Measurements from ENCODE around the gene WRAP73.

The WRAP73 gene

DNA sequence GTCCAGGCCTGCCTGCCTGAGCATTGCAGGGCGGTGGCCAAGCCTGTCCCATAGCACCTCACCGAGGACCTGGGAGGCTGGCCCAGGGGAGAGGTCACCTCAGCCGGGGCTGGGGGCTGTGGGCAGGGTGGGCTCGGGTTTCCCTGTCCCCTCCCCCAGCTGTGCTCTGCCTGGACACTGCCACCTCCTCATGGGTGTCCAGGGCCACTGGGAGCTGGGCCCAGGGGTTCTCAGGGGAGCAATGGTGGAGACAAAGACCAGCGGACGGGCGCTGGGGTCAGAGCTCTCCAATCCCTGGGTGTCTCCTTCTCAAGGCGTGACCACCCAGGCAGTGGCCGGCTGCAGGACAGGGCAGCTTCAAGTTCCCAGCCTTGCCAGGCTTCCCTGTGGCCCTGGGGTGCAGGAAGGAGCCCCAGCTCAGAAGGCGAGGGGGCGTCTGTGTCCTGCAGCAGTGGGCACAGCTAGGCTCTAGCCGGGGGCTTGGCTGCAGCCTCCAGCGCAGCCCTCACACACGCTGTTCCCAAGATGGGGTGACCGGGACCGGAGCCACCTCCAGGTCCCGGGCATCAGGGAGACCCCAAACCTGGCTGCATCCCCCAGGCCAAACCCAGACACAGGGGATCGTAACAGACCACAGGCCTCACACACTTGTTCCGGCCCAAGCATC lies 31.5 kb upstream of the WRAP73 start:
- no peak for DNase-seq

DNA sequence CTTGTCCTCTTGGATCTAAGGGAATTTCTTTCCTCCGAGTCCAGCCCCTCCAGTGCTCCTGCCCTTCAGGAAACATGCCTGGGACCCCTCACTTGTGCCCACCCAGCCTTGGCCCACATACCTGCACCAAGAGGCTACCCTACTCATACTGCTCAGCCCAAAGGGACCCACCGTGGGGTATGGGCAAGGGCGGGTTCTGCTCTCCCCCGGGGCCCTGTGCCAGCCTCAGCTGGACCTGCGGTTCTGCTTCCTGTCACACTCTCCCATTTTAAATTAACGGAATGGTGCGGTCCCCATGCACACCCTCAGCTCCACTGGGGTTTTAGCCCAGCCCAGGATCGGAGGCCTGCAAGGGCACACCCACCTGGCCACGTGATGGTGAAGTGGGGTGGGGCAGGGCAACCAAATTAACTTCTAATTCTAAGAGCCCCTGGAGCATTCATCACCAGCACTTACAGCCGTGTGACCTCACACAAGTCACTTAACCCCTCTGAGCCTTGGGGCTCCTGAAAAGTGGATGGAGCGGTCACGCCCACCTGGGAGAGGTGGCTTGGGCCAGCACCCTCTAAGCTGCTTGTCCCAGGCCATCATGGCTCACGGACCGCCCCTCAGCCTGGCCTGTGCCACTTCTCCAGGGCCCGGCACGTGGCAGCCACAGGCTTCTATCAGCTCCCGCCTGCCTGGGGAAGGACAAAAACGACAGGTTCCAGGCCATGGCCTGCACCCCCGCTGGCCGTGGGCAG lies 30.8 kb upstream of the WRAP73 start:
- DNase-seq: no peak

DNA sequence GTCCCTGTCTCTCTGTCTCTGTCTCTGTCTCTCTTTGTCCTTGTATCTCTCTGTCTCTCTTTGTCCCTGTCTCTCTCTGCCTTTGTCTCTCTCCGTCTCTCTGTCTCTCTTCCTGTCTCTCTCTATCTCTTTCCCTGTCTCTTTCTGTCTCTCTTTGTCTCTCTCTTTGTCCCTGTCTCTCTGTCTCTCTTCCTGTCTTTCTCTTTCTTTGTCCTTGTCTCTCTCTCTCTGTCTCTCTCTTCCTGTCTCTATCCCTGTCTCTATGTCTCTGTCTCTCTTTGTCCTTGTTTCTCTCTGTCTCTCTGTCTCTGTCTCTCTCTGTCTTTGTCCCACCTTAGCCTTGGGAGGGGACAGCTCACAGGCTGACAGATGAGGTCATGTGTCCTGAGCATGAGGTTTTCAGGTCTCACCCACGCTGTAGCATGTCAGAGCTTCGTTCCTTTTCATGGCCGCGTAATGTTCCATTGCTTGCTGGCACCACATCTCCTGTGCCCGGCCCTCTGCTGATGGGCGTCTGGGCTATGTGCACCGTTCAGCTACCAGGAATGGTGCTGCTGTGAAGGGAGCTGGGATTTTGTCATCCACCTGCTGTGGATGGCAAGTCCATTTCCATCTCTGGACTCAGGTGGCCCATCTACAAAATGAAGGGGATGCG lies 30.0 kb upstream of the WRAP73 start:
- no peak for DNase-seq

DNA sequence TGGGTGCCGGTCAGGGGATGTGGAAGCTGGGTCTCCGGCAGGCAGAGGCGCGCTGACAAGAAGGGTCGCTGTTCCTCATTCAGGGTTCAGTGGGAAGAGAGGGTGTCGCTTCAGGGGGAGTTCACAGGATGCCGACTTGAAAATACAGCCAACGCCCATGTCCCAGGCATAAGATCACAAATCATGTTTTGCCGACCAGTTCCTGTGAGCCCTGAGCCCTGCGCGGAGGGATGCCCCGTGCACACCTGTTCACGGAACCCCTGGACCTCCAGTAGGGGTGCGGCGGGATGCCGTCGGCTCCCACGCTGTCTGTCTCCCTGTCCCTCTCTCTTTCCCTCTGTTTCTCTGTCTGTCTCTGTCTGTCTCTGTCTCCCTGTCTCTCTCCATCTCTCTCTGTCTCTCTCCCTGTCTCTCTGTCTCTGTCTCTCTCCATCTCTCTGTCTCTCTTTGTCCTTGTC lies 29.2 kb upstream of the WRAP73 start:
- DNase-seq: no peak

DNA sequence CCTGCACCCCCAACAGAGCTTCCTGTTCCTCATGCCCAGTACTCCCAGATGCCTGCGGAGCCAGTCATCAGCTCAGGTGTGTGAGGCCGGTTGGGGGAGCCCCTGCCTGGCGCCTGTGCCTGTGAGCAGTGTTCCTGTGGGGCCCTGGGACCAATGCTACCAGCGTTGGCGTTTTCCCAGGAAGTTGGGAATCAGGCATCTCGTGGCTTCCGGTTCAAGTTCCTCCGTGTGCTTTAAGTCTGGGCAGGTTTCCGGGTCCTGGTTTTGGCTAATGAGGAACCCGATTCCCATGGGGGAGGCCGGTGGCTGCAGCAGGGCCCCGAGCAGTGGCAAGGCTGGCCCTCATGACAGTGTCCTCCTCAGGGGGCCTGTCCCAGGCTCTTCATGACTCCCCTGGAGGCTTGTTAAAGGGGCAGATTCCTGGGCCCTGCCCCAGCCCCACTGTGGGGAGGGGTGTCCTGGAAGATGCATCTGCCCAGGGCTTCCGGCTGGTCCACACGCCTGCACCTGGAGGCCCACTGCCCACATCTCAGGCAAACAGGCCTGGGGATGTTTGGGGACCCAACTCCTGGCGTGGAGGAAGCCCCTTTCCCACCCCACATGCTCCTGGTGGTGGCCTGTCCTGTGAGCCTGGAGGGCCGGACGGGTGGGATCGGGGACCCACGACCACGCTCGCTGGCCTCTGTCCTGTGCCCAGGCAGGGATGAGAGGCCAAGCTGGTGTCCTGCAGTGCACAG lies 28.6 kb upstream of the WRAP73 start:
- DNase-seq: no peak

DNA sequence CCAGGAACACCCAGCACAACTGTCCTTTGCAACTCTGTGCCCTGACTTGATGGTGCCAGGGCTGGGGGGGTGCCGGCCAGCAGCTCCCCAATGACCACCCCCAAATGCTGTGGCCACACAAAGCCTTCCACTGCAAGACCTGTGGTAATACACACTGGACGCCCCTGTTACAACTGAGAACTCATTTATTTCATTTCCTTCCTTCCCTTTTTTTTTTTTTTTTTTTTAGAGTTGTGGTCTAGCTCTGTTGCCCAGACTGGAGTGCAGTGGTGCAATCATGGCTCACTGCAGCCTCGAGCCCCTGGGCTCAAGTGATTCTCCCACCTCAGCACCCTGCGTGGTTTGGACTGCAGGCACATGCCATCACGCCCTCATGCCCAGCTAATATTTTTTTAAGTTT lies 27.6 kb upstream of the WRAP73 start:
- no peak for DNase-seq

DNA sequence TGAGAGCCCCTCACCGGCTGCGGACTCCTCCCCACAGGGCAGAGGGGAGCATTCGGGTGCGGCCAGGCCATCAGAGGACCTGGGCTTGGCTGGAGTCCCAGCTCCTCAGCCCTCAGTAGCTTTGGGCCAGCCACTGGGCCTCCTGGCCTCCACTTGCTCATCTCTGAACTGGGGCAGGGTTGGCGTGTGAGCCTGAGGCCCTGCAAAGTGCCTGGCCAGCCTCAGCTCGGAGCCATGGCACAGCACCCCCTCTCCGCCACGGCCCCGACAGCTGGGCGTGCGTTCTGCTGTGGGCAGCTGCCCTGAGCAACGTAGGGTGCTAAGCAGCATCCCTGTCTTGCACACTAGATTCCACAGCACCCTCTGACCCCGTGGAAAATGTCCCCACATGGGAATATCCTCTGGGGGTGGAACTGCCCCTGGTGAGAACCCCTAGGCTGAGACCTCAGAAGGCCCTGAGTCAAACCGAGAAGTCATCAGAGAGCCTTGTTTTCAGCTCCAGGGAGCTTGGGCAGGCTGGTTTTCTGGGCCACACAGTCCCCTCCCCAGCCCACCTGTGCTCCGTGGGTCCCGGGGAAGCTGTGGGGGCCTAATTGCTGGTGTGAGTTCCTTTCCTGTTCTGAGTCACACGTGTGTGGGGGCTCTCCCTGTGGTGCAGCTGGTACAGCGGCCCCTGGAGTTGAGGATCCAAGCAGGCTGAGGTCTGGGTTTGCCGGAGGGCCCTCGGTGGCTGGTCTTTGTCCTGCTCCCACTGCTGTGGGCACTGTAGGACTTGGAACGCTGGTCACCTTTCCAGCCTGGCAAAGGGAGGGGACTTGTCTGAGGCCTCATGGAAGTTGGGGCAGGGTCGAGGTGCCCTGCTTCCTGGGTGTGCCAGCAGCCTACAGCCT lies 26.9 kb upstream of the WRAP73 start:
- no peak for DNase-seq

DNA sequence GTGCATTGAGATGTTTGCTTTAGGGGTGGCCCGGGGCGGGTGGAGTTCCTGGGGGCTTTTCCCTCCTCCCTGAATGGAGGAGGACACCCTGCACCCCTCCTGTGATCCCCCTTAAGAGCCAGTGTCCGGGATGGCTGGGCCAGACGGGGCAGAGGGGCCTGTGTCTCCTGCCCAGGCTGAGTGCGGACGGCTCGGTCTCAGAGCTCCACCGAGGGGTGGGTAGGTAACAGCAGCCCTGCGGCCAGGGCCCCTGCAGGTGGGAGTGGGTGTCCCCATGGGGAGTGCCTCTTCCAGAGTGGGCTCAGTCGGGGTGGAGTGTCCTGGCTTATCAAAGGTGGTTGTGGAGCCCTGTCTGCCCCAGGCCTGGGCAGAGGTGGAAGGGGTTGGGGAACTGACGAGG lies 25.5 kb upstream of the WRAP73 start:
- no peak for DNase-seq

DNA sequence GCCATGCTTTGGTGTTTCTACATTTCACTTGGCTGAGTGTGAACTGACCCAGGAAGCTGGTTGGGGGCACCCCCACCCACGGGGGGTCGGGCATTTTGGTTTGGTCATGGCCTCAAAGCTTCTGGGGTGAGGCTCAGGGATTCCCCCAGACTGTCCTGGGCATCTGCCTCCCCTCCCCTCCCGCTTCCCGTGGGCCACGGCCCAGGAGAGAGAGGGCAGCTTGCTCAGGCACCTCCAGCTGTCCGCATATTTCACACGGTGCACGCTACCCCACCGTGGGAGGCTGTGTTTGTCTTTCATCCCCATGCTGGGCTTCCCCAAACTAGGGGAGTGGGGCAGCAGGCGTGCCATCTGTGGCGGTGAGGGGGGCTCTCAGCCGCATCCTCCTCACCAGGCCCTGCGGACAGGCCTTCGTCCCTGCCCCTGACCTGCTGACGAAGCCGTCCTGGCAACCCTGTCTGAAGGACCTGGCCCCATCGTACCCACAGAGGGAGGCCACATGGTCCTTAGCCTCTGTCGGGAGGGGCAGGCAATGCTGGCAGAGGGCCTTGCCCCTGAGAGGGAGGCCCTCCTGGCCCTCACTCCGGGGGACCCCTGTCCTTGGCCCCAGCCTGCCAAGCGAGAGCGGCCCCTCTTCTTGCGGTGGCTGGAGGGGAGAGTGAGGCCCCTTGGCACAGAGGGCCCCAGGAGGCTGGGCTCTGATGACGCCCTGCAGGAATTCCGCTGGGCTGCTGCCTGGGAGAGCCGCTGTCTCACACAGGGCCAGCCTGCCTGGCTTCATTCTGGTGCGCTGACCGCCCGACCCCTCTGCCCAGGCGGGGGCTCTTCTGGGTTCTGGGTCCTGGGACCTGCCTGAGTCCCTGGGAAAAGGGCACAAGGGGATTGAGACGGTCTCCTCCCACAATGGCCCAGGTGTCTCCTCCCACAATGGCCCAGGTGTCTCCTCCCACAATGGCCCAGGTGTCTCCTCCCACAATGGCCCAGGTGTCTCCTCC lies 24.5 kb upstream of the WRAP73 start:
- no peak for DNase-seq

DNA sequence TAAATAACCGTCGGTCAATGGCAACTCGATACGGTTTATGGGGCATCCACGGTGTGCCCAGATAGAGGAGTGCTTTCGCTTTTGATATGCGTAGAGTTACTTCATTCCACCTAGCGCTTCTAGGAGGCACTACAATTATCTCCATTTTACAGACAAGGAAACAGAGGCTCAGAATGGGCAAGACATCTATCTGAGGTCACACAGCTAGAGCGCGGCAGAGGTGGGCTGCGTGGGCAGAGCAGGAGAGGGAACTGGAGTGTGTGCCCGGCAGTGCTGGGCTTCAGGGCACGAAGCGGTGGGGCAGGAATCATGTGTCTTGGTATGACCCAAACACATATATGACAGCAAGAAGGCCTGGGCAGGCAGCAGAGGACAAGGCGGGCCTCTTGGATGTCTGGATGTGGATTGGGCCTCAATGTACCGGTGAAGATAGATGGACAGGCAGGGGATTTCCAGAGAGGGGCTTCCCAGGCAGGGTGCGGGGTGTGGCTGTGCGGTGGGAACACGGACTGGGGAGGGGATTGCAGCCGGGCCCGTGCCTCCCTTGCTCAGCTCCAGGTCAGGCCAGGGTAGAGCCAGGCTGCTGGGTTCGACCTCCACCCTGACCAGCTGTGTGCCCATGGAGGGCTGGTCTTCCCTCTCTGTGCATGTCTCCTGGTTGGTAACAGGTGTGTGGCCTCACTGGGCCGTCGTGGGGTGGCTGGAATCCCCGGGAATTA lies 23.6 kb upstream of the WRAP73 start:
- DNase-seq: no peak

DNA sequence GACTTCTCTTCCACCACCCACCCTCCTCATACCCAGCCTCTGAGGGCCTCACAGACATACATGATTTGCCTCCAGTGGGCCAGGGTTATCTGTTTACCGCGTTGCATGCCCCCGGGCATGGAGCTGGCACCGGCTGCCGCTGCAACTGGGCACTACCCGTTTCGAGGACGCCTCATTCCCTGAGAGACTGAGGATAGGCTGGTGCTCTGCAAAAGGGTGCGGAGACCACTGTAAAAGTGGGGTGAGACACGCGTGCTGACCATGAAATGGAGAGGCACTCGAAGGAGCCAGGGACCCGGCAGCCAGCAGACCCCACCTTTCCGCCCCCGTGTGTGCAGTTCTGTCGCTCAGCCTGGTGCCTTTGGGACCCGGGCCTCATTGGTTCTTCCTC lies 23.1 kb upstream of the WRAP73 start:
- DNase-seq: no peak

DNA sequence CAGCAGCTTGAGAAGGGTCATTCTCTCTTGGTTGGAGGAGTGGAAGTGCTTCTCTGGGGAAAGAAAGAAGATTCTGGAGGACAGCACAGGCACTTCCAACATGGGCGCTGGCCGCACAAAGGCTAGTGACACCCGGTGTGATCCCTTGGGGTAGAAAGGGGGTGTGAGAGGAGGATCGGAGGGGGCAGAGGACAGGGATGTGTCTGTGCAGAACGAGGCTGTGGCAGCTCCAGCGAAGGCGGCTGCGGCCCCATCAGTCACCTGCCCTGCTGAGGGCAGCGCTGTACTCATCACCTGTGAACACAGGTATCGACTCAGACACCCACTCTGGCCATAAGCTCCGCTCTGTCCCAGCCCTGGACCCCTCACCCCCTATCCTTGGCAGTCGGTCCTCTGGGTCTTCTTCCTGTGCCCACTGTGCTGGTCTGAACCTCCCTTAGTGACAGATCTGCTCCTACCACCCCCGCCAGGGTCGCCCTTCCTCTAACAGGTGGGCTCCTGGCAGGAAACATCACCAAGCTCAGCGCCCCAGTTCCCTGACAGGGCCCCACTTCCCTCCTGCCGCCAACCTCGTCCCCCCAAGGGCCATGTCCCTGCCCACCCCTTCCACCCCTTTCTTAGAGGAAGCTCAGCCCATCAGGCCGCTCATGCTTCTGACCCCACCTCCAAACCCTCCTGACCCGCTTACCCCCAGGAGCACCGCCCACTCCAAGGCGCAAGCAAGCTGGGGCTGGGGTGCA lies 22.5 kb upstream of the WRAP73 start:
- no peak for DNase-seq

DNA sequence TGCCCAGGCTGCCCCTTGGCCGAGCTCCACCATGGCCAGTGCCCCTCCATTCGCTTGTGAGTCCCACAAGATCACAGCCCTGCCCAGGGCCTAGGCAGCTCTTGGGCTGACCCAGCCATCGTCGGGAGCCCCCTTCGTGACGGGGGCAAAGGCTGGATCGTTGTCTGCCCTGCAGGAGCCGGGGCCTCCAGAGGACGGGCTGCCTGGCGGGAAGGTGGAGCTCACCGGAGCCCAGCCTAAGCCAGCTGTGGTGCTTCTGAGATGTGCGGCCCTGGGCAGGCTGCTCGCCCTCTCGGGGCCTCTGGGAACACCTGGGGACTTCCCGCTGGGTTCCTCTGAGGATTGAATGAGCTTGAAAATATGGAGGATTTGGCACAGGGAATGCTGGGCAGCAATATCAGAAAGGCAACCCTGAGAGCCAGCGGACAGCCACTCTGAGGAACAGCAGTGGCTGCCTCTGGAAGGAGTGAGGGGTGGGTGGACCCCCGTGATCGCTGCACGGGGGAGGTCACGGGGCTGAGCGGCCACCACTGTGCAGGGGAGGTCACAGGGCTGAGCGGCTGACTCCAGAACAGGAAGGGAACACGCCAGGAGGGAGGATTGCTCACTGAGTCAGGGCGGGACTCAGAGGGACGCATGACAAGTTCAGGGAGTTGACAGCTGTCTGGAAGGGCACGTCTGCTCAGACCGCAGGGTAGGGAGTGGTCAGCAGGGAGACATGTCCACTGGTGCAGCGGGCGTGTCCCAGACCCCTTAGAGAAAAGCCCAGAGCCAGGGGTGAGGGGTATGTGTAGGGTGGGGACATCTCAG lies 21.7 kb upstream of the WRAP73 start:
- no peak for DNase-seq

DNA sequence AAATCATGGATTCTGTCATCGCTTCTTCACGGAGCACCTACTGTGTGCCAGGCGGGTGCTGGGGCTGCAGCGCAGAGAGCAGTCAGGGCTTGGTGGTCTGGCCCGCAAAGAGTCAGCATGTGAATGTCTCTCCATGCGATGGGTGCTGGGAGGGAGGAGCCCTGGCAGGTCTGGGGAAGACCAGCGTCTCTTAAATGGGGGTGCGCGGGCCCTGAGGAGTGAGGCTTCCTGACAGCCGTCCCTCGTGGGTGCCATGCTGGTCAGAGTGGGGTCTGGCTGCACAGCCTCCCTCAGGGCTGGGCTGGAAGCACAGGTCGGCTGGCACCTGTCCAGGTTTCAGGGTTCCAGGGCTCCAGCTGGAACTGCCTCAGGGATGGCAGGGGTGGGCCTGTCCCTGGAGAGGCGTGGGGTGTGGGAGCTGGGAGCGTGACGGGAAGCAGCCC lies 20.9 kb upstream of the WRAP73 start:
- DNase-seq: no peak

DNA sequence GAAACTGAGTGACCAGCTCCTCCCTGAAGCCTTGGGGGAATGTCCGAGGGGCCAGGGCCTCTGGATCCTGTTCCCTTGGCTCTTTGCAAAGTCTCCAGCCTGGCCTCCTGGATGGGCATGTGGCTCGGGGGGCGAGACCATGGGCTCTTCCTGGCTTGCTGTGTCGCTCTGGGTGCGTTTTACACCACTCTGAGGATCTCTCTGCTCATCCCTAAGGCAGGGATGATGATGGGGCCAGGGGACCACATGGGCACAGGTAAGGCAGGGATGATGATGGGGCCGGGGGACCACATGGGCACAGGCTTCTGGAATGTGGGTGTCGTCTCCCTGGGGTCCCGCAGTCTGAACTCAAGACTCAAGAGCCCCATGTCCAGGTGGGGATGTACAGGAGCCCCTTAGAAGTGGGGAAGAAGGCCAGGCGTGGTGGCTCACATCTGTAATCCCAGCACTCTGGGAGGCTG lies 20.1 kb upstream of the WRAP73 start:
- no peak for DNase-seq

DNA sequence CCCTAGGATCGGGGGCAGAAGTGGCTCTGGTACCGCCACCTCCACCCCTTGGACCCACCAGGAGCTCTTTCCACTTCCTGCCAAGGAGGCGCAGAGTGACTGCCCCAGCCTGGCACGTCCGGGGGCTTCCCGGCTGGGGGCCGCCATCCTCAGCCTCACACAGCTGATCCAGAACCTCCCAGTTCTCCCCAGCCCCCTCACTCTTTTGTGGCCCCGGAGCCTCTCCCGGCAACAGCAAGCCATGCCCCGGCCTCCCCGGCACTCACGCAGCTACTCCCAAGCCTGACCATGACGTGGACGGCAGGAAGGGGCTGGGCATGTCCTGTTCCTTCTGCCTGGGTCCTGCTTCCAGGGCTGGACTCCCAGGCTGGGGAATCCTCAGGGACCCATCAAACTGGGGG lies 19.5 kb upstream of the WRAP73 start:
- DNase-seq: no peak

DNA sequence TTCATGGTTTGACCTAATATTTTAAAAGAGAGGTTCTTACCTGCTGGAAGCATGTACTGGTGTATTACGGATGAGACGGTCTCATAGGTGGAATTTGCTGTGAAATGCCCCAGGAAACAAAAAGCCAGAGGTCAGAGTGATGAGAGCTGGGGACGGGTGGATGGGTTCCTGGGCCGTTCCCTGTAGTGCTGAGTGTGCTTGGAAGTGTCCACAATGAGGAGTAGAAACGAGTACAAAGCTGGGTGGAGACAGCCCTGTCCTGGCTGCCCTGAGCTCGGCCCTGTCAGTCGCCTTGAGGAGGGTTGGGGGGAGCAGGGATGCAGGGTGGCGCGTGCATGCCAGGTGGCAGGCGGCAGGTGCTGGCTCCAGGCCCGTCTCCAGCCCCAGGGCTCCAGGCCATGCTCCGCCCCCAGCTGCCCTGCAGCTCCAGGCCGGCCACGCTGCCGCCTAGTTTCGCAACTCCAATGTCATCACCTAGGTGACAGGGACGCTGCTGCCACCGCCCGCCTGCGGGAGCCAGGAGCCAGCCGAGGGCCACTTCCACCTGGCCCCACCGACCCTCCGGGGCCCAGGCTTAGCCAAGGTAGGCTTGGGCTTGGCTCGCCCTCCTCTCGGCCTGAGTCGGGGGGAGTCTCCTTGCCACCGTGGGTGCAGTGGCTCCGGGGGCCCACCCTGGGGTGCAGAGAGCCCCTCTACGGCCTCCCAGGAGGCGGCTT lies 18.8 kb upstream of the WRAP73 start:
- DNase-seq: no peak

DNA sequence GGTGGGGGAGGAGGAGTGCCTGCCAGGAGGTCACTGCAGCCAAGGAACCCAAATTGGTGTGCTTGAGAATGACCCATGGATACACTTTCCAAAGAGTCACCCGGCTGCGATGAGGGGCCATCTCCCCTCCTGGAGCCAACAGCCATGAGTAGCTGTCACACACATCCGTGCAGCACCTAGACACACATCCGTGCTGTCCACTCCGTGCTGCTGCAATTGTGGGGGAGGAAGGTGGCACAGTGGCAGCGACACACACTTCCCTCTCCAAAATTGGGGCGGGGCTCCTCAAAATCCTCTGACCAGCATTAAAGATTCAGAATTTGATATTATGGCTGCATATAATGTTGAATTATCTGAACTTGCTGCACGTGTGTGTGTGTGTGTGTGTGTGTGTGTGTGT lies 18.2 kb upstream of the WRAP73 start:
- no peak for DNase-seq
